HG02763 (cell line): ENCODE data around the gene DFFB.
"Not testable (repeated sequence)": the region's sequence is repeated elsewhere in the genome, so short reads cannot be mapped to it uniquely, and the experiment has no call there.

Source experiments
- ATAC-seq: cut with Tn5 transposase; IDR thresholded peaks from one replicate; pipeline ENCODE4 v1.9.1; 2021; ENCODE audit warnings: mild to moderate bottlenecking, moderate library complexity; ENCODE audit not compliant: unreplicated experiment

DFFB gene

DNA sequence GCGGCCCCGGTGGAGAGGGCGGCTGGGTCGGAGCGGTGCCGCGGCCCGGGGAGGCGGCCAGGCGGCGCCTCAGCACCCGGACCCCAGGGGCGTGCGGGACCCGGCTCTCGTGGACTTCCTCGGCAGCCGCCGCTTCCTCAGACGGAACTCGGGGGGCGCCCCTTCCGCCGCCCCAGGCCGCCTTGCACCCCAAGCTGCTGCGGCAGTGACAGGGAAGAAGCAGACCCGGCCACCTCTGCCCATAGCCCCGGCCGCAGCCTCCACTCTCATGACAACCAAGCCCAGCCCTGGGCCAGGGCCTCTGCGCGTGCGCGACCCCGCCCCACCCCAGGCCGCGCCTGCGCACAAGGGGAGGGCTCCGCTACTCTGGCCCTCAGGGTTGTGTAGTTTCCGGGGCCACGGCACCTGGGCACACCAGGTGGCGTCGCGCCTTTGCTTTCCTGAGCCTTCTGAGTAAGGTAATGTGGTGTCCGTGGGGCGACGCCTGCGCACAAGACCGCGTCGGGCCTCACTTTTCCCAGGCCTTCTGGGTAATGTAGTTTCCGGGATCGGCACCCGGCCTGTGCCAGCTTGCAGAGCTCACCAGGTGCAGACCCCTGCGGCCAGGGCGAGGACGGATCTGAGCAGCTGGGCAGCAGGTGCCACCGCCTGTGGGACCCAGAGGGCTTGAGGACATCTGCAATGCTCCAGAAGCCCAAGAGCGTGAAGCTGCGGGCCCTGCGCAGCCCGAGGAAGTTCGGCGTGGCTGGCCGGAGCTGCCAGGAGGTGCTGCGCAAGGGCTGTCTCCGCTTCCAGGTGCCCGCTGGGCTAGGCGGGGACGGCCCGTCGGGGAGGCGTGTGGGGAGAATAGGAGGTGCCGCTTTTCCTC, at the start of gene DFFB, which contains the start of gene CEP104:
Gene DFFB, plus strand, starts transcription at position 554 of the 868 bp plus-strand sequence. Its CDS starts 128 bp downstream, at position 682.
Gene CEP104, minus strand, starts transcription at position 289 of the 868 bp plus-strand sequence. CDS start 4,804 bp downstream, outside the sequence.
- peak; percentile 95 for ATAC-seq

GRCh38 chr1:3807769-3808168, 49.5 kb upstream of the DFFB start:
- ATAC-seq = no peak

GRCh38 chr1:3809680-3810079, 47.6 kb upstream of the DFFB start:
- ATAC-seq = no peak

DNA sequence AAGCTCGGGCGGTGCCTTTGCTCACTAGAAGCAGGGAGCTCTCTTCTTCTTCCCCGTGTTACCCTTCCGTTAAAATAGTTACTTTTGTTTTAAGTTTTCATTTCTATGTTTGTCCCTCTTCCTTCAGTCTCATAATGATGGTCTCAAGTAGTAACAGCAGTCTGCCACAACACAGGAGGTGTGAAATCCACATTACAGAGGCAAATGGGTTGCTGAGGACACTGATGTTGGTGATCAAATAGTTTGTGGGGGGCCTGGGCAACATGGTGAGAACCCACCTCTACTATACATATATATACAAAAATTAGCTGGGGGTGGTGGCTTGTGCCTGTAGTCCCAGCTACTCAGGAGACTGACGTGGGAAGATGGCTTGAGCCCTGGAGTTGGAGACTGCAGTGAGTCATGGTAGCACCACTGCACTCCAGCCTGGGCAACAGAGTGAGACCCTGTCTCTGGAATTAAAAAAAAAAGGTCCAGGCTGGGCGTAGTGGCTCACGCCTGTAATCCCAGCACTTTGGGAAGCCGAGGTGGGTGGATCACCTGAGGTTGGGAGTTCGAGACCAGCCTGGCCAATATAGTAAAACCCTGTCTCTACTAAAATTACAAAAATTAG, 47.0 kb upstream of the DFFB start:
- not testable (repeated sequence) for ATAC-seq

- no peak for ATAC-seq
Observed at GRCh38 chr1:3811595-3811911, 45.7 kb upstream of the DFFB start.

DNA sequence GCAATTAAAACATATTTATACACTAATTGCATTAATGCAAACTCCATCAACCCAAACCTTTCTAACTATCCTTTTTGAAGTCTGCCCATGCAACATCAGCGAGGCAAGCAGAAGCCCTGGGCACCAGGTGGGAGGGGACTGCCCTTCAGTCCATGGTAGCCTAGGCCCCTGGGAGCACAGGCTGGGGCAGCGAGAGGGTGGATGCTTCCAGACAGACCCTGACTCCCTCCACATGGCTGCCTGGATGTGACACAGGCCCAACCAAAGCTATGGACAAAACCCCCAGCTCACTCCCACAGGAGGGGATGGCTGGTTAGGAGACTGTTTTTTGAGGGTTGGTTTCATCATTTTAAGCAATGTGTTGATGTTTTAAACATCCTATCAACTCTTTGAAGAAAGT, 43.2 kb upstream of the DFFB start:
- ATAC-seq = no peak

- no peak for ATAC-seq
Observed at GRCh38 chr1:3814771-3815561, 42.3 kb upstream of the DFFB start.

GRCh38 chr1:3816331-3817137, 40.7 kb upstream of the DFFB start:
- ATAC-seq = no peak

DNA sequence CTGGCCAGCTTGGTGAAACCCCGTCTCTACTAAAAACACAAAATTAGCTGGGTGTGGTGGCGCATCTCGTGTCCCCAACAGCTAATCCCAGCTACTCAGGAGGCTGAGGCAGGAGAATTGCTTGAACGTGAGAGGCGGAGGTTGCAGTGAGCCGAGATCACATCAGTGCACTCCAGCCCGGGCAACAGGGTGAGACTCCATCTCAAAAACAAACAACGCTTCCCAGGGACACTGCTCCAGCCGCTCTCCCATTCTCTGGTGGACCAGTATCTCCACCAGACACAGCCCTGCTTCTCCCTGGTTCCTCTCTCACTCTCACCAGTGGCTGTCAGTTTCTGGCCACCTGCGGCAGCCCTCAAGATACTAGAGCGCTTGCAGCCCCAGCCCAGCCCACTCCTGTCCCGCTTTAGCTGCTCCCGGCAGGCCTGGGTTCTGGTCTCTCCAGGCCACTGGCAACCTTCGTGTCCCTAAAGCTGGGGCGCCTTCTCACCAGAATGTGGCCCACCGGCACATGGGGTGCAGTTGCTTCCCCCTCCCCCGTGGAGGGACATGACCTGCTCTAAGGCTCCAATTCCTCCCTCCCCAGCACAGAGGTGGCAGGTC, 40.0 kb upstream of the DFFB start:
- ATAC-seq = no peak

GRCh38 chr1:3817821-3818597, 39.3 kb upstream of the DFFB start:
- ATAC-seq = no peak

DNA sequence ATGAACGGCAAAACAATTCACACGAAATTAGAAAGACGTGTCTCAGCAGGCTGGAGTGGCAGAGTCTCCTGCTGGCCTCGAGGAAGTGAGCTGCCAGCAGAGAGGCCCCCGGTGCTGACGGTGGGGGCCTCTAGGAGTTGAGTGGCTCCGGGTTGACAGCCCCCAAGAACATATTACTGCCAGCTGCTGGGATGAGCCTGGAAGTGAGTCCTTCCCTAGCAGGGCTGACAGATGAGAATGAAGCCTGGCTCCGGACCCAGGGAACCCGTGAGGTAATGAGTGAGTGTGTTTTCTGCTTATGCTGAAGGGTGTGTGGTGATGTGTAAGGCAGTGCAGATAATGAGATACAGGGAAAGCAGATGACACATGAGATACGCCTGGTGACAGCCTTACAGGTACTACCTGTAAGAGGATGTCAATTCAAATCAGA, 37.5 kb upstream of the DFFB start:
- no peak for ATAC-seq

- ATAC-seq = no peak
Observed at GRCh38 chr1:3820316-3820715, 37.0 kb upstream of the DFFB start.

GRCh38 chr1:3821004-3821403, 36.3 kb upstream of the DFFB start:
- no peak for ATAC-seq

DNA sequence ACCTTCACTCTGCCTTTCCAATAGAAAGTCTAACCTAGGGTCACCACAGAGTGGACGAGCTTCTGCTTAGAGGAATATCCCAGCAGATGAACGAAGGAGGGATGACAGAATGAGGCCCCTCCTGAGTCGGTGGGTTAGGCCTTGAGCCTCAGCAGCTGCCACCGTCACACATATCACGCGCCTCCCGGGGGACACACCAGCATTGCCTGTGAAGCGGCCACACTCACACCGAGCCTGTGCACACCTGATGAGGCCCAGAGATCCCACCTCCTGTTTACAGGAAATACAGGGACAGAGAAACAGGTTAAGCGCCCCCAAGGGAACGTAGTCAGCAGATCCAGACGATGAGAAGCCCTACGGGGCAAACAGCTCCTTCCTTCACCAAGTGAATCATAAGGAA, 35.8 kb upstream of the DFFB start:
- no peak for ATAC-seq

DNA sequence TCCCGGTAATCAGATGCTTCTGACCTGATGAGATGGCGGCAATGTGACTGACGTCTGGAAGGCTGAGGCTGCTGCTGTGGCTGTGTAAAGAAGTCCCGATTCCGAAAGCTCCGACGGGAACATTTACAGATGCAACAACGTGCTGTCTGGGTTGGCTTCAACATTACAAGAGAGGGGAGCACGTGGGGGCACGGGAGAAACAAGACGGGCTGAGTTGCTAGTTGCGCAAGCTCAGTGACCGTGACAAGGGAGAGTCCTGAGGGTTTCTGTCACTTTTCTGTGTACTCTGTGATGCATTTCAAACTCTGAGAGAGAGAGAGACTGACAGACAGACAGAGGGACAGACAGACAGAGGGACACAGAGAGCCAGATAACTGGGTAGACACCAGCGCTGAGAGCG, 35.4 kb upstream of the DFFB start:
- no peak for ATAC-seq

DNA sequence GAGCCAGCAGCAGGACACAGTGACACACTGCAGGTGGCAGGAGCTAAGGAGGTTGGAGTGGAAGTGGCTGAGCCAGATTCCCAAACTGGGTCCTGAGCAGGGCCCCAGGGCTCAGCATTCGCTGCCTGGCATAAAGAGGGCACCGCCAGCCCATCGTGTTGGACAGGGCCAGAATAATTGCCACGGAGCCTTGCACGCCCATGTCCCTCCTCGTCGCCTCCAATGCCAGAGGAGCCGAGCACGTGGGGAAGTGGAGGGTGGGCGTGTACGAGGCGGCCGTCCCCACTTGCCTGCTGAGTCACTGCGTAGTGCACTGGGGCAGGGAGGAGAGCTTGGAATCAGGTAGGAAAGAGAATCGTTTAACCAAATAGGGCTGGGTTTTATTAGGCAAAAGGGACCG, 34.9 kb upstream of the DFFB start:
- no peak for ATAC-seq

DNA sequence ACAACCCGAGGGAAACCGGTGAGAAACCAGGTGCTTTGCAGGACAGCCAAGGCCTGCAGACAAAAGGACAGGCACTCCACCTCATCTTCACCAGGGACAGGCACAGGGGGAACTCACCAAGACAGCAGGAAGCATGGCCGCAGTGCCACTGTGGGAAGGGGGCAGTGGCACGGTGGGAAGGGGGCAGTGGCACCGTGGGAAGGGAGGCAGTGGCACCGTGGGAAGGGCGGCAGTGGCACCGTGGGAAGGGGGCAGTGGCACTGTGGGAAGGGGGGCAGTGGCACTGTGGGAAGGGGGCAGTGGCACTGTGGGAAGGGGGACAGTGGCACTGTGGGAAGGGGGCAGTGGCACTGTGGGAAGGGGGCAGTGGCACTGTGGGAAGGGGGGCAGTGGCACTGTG, 32.6 kb upstream of the DFFB start:
- no peak for ATAC-seq

GRCh38 chr1:3825356-3825755, 31.9 kb upstream of the DFFB start:
- no peak for ATAC-seq

DNA sequence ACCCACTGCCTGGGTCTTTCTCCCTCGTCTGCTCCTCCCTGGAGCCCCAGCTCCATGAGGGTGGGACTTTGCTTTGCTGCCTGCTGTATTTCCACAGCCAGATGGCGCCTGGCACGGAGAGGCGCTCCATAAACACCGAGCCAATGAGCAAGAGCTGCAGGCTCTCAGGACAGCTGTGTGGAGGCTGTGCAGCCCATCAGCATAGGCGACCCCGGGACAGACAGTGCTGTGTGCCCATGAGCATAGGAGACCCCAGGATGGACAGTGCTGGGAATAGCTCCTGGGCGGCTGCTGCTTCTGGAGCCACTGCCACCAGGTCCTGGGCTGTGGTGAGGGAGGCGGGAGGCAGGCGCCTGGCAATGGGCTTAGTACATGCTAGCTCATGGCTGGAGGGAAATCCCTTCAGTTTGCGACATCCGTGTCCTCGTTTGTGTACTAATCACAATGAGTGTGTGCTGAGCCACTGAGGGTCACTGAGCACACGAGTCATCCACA, 29.4 kb upstream of the DFFB start:
- no peak for ATAC-seq
